Colonic mucosa (tissue), 4 donors: Measurements from ENCODE around the gene GPC5. TPM values are rescaled to one million over a fixed set of nuclear protein-coding genes. Genes with fewer than 3 reads are reported as not detected.

ENCODE experiments used
- DNase-seq: peaks from one replicate; pipeline ENCODE4 v3.0.0-alpha.2; 2020
- H3K27ac ChIP-seq: fragments of 200-600 bp; one replicate; pipeline ENCODE4 v1.8.0; 2021
- H3K27me3 ChIP-seq: fragments of 200-600 bp; one replicate; pipeline ENCODE4 v1.8.0; 2021
- H3K36me3 ChIP-seq: fragments of 200-600 bp; one replicate; pipeline ENCODE4 v1.8.0; 2021
- H3K4me1 ChIP-seq: fragments of 200-600 bp; one replicate; pipeline ENCODE4 v1.8.0; 2021; ENCODE audit warnings: mild to moderate bottlenecking
- H3K4me3 ChIP-seq: fragments of 200-600 bp; one replicate; pipeline ENCODE4 v1.8.0; 2021
- H3K9ac ChIP-seq, 2 donors: one replicate each; pipeline ENCODE4 v1.7.0; 2013; ENCODE audit warnings: control low read depth in 2 of 2, low read depth in 2 of 2, low read length in 2 of 2
- H3K9me3 ChIP-seq: fragments of 200-600 bp; one replicate; pipeline ENCODE4 v1.8.0; 2021
- intact Hi-C: fragments of 100-400 bp; cut with DNase I; formaldehyde crosslinking; loops from one replicate; pipeline ENCODE4 v1.14.1; 2022
- total RNA-seq, 2 donors: library from RNA; stranded (reverse); fragmentation: NEBNext Ultra II Directional in 1 of 2; extraction: Animal tissue kit (Norgen Biotek cat#: 25700) in 1 of 2; gene quantifications; one replicate each; pipeline ENCODE4 v1.2.1, GENCODE V29; 2021
- TF ChIP-seq, protein P1 (sequence below): fragments of 200-600 bp; IDR thresholded peaks from one replicate; pipeline ENCODE4 v1.8.0; 2022; ENCODE audit warnings: antibody characterized with exemption, mild to moderate bottlenecking
- donor health status: healthy.
- donor health status: DM: no; HTN: no; CAD: no.
- donor health status: DM: no; HTN: no; CAD: no.

The GPC5 gene
- total RNA-seq, 2 donors from 2014 or later: 0.42 TPM; not detected in 1

- Histone ChIP-seq H3K4me1 (no peaks in the 10 kb centered on the region), H3K27ac (no peak overlapping the region), H3K27me3 (no peaks in the 10 kb centered on the region), H3K9ac (no peak overlapping the region), H3K4me3 (no peak overlapping the region), H3K36me3 (no peaks in the 10 kb centered on the region), H3K9me3 (no peaks in the 10 kb centered on the region)
- TF ChIP-seq, protein P1, sequence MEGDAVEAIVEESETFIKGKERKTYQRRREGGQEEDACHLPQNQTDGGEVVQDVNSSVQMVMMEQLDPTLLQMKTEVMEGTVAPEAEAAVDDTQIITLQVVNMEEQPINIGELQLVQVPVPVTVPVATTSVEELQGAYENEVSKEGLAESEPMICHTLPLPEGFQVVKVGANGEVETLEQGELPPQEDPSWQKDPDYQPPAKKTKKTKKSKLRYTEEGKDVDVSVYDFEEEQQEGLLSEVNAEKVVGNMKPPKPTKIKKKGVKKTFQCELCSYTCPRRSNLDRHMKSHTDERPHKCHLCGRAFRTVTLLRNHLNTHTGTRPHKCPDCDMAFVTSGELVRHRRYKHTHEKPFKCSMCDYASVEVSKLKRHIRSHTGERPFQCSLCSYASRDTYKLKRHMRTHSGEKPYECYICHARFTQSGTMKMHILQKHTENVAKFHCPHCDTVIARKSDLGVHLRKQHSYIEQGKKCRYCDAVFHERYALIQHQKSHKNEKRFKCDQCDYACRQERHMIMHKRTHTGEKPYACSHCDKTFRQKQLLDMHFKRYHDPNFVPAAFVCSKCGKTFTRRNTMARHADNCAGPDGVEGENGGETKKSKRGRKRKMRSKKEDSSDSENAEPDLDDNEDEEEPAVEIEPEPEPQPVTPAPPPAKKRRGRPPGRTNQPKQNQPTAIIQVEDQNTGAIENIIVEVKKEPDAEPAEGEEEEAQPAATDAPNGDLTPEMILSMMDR: no peak
- intact Hi-C loops: no loop called here
- no peak for DNase-seq
These were observed 915.0 kb downstream of the GPC5 start for GRCh38 chr13:92313382-92313781.

DNA sequence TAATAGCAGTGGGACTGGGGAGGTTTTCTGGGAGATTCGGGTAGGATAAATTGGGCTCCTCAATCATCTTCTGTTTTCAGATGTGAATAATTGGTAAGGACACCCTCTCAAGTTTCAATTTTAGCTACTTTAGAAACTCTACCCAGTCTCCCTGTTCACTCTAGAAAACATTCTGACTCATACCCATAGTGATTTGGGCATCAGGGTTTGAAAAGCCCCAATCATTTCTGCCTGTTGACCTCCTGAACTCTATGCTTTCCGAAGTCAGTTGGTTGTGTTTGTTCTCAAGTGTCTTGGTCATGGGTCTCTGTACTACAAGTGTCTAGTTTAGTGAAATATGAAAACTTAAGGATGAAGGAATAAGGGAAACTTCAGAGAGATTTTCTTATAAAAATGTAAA lies 916.8 kb downstream of the GPC5 start:
- TF ChIP-seq, protein P1: no peak
- H3K9me3 ChIP-seq: no peaks in the 10 kb centered on the region
- intact Hi-C loops: no loop called here
- no peak overlapping the region for H3K27ac ChIP-seq
- no peaks in the 10 kb centered on the region for H3K36me3 ChIP-seq
- no peak overlapping the region for H3K4me3 ChIP-seq
- DNase-seq: no peak
- no peaks in the 10 kb centered on the region for H3K27me3 ChIP-seq
- H3K4me1 ChIP-seq: no peaks in the 10 kb centered on the region
- no peak overlapping the region for H3K9ac ChIP-seq

DNA sequence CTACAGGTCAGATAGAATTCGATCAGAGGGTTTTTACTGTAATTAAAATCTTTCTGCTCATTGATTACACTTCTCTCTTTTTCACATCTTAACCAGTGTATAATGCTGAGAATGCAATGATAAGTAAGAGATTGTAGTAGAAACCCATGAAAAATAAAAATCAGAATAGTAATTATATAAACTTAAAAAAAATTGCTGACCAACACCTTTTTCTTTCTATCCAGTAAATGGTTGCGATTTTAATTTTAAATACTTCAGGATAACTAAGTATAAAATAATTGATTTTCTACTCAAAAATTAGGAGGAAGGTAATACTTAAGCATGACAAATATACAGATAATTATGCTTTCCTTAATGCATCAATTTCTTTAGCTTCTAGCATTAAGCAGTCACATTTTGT lies 917.6 kb downstream of the GPC5 start:
- H3K9ac ChIP-seq: no peak overlapping the region
- no peak for DNase-seq
- TF ChIP-seq, protein P1: no peak
- H3K36me3 ChIP-seq: no peaks in the 10 kb centered on the region
- intact Hi-C loops: no loop called here
- H3K9me3 ChIP-seq: no peaks in the 10 kb centered on the region
- no peak overlapping the region for H3K4me3 ChIP-seq
- no peaks in the 10 kb centered on the region for H3K4me1 ChIP-seq
- no peak overlapping the region for H3K27ac ChIP-seq
- no peaks in the 10 kb centered on the region for H3K27me3 ChIP-seq

DNA sequence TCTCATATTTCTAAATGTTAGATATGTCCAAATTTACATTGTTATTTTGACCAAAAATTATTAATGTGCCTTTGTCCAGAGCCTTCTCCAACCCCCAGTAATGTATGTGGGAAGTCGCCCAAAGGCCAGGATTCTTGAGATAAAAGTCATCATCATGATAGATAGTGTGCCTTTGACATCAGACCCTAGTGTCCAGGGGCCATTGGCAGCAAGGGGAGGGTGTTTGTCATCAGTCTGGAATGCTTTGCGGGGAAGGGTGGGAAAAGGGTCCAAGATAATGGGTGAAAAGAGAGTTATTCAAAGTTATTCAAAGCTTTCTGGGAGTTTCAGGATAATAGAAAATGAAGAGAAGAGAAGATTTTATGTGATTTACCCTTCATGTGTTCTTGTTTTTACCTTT lies 918.6 kb downstream of the GPC5 start:
- no peaks in the 10 kb centered on the region for H3K36me3 ChIP-seq
- no peaks in the 10 kb centered on the region for H3K9me3 ChIP-seq
- no peaks in the 10 kb centered on the region for H3K4me1 ChIP-seq
- H3K27me3 ChIP-seq: no peaks in the 10 kb centered on the region
- intact Hi-C loops: no loop called here
- no peak for DNase-seq
- H3K4me3 ChIP-seq: no peak overlapping the region
- H3K27ac ChIP-seq: no peak overlapping the region
- H3K9ac ChIP-seq: no peak overlapping the region
- TF ChIP-seq, protein P1: no peak

GRCh38 chr13:92320323-92320722 lies 921.9 kb downstream of the GPC5 start:
- Histone ChIP-seq H3K36me3 (no peaks in the 10 kb centered on the region), H3K9ac (no peak overlapping the region), H3K9me3 (no peaks in the 10 kb centered on the region), H3K4me1 (no peaks in the 10 kb centered on the region), H3K27me3 (no peaks in the 10 kb centered on the region), H3K4me3 (no peak overlapping the region), H3K27ac (no peak overlapping the region)
- intact Hi-C loops: no loop called here
- no peak for DNase-seq
- TF ChIP-seq, protein P1: no peak

GRCh38 chr13:92321174-92321573 lies 922.8 kb downstream of the GPC5 start:
- Histone ChIP-seq H3K27ac (no peak overlapping the region), H3K9ac (no peak overlapping the region), H3K4me3 (no peak overlapping the region), H3K4me1 (no peaks in the 10 kb centered on the region), H3K9me3 (no peaks in the 10 kb centered on the region), H3K36me3 (no peaks in the 10 kb centered on the region), H3K27me3 (no peaks in the 10 kb centered on the region)
- TF ChIP-seq, protein P1: no peak
- no peak for DNase-seq
- intact Hi-C loops: no loop called here
